Trophoblast cell (in vitro differentiated cells and primary cell): ENCODE measurements around the gene POU2AF1.

Source experiments
- DNase-seq, 2 donors: peaks; one replicate each; pipeline ENCODE4 v3.0.0-alpha.2; 2016
- H2AFZ ChIP-seq: 2 replicates; pipeline ENCODE4 v1.6.1; 2013; ENCODE audit warnings: low read length, moderate library complexity, mild to moderate bottlenecking; ENCODE audit not compliant: insufficient read depth, poor library complexity
- H2AK5ac ChIP-seq: 2 replicates; pipeline ENCODE4 v1.6.1; 2013; ENCODE audit warnings: mild to moderate bottlenecking, low read length
- H2BK120ac ChIP-seq: 2 replicates; pipeline ENCODE4 v1.6.1; 2013; ENCODE audit warnings: low read length, mild to moderate bottlenecking, moderate library complexity; ENCODE audit not compliant: insufficient read depth, poor library complexity
- H2BK12ac ChIP-seq: 2 replicates; pipeline ENCODE4 v1.6.1; 2013; ENCODE audit warnings: mild to moderate bottlenecking, low read length, moderate library complexity
- H2BK5ac ChIP-seq: 2 replicates; pipeline ENCODE4 v1.6.1; 2013; ENCODE audit warnings: low read length, low read depth, moderate library complexity, mild to moderate bottlenecking; ENCODE audit not compliant: poor library complexity
- H3K14ac ChIP-seq: 2 replicates; pipeline ENCODE4 v1.6.1; 2013; ENCODE audit warnings: mild to moderate bottlenecking, low read length
- H3K18ac ChIP-seq: 2 replicates; pipeline ENCODE4 v1.6.1; 2013; ENCODE audit warnings: mild to moderate bottlenecking, low read length
- H3K23ac ChIP-seq: 2 replicates; pipeline ENCODE4 v1.6.1; 2013; ENCODE audit warnings: low read length
- H3K27ac ChIP-seq: 2 replicates; pipeline ENCODE4 v1.5.1; 2013; ENCODE audit warnings: low read depth, mild to moderate bottlenecking, inconsistent platforms, low read length, moderate library complexity
- H3K27me3 ChIP-seq: 2 replicates; pipeline ENCODE4 v1.6.1; 2013; ENCODE audit warnings: inconsistent platforms, mild to moderate bottlenecking, low read length, moderate library complexity; ENCODE audit not compliant: insufficient read depth
- H3K36me3 ChIP-seq, 2 experiments: 1 replicate in 1 of 2; 2 replicates in 1 of 2; pipeline ENCODE4 v1.6.1; 2013; ENCODE audit warnings: low read length in 2 of 2, mild to moderate bottlenecking in 2 of 2, moderate library complexity in 1 of 2; ENCODE audit not compliant: insufficient read depth in 2 of 2, control insufficient read depth in 1 of 2
- H3K4ac ChIP-seq: 2 replicates; pipeline ENCODE4 v1.6.1; 2013; ENCODE audit warnings: low read depth, mild to moderate bottlenecking, low read length, moderate library complexity
- H3K4me1 ChIP-seq, 2 experiments: 1 replicate in 1 of 2; 2 replicates in 1 of 2; pipeline ENCODE4 v1.6.1; 2013; ENCODE audit warnings: low read length in 2 of 2, mild to moderate bottlenecking in 2 of 2, moderate library complexity in 1 of 2; ENCODE audit not compliant: insufficient read depth in 2 of 2, control insufficient read depth in 1 of 2
- H3K4me2 ChIP-seq: 2 replicates; pipeline ENCODE4 v1.6.1; 2013; ENCODE audit warnings: inconsistent platforms, mild to moderate bottlenecking, low read length, moderate library complexity
- H3K4me3 ChIP-seq: 2 replicates; pipeline ENCODE4 v1.5.1; 2013; ENCODE audit warnings: mild to moderate bottlenecking, low read depth, low read length, inconsistent platforms
- H3K79me1 ChIP-seq: one replicate; pipeline ENCODE4 v1.6.1; 2013; ENCODE audit warnings: low read length
- H3K79me2 ChIP-seq: 2 replicates; pipeline ENCODE4 v1.6.1; 2013; ENCODE audit warnings: low read length, mild to moderate bottlenecking; ENCODE audit not compliant: control insufficient read depth, insufficient read depth, poor library complexity
- H3K9ac ChIP-seq: 2 replicates; pipeline ENCODE4 v1.6.1; 2013; ENCODE audit warnings: mild to moderate bottlenecking, low read length
- H3K9me3 ChIP-seq: 2 replicates; pipeline ENCODE4 v1.6.1; 2013; ENCODE audit warnings: low read depth, mild to moderate bottlenecking, control low read depth, inconsistent platforms, low read length; ENCODE audit not compliant: insufficient read depth
- H4K12ac ChIP-seq: 2 replicates; pipeline ENCODE4 v1.6.1; 2013; ENCODE audit warnings: low read depth, mild to moderate bottlenecking, low read length, moderate library complexity
- H4K8ac ChIP-seq: 2 replicates; pipeline ENCODE4 v1.6.1; 2013; ENCODE audit warnings: low read depth, mild to moderate bottlenecking, low read length, moderate library complexity
- H4K91ac ChIP-seq: one replicate; pipeline ENCODE4 v1.6.1; 2013; ENCODE audit warnings: low read depth, mild to moderate bottlenecking, low read length, moderate library complexity
- WGBS: extraction: QIAGEN DNeasy Blood & Tissue Kit; methylation state at CpG from one replicate; pipeline ENCODE4 v1.1.7; 2013; ENCODE audit warnings: missing lambda C conversion rate; ENCODE audit not compliant: insufficient read length, insufficient coverage; ENCODE audit errors: extremely low coverage; 5-methylcytosine and 5-hydroxymethylcytosine counted together

POU2AF1 gene

GRCh38 chr11:111357150-111358037, 21.7 kb downstream of the POU2AF1 start:
- no peak overlapping the region for H2AK5ac ChIP-seq
- no peaks in the 10 kb centered on the region for H3K36me3 ChIP-seq
- no peak overlapping the region for H4K8ac ChIP-seq
- H3K18ac ChIP-seq = no peak overlapping the region
- H3K14ac ChIP-seq = no peak overlapping the region
- peak in 1 of 2 donors; percentile 21 for DNase-seq
- H3K9me3 ChIP-seq = no peaks in the 10 kb centered on the region
- no peak overlapping the region for H2AFZ ChIP-seq
- no peak overlapping the region for H4K12ac ChIP-seq
- no peak overlapping the region for H2BK5ac ChIP-seq
- H3K9ac ChIP-seq = no peak overlapping the region
- no peak overlapping the region for H3K4me2 ChIP-seq
- H2BK12ac ChIP-seq = no peak overlapping the region
- H4K91ac ChIP-seq = no peak overlapping the region
- H3K79me1 ChIP-seq = no peaks in the 10 kb centered on the region
- no peak overlapping the region for H3K4ac ChIP-seq
- no peak overlapping the region for H3K27ac ChIP-seq
- H2BK120ac ChIP-seq = no peak overlapping the region
- H3K4me1 ChIP-seq = peaks cover 6 to 9% of the 10 kb centered on the region in 2 experiments
- no peak overlapping the region for H3K23ac ChIP-seq
- WGBS = no CpG with 5 or more reads among the region's 18 CpGs
- H3K79me2 ChIP-seq = no peaks in the 10 kb centered on the region
- no peaks in the 10 kb centered on the region for H3K27me3 ChIP-seq
- H3K4me3 ChIP-seq = no peak overlapping the region

GRCh38 chr11:111356660-111357048, 22.4 kb downstream of the POU2AF1 start:
- peaks cover 6 to 9% of the 10 kb centered on the region in 2 experiments for H3K4me1 ChIP-seq
- H3K36me3 ChIP-seq = no peaks in the 10 kb centered on the region
- no peak overlapping the region for H3K14ac ChIP-seq
- H3K4ac ChIP-seq = no peak overlapping the region
- H2BK12ac ChIP-seq = no peak overlapping the region
- H2AK5ac ChIP-seq = no peak overlapping the region
- H3K18ac ChIP-seq = no peak overlapping the region
- no peaks in the 10 kb centered on the region for H3K9me3 ChIP-seq
- H3K4me3 ChIP-seq = no peak overlapping the region
- H3K4me2 ChIP-seq = no peak overlapping the region
- H3K27ac ChIP-seq = no peak overlapping the region
- no peaks in the 10 kb centered on the region for H3K79me1 ChIP-seq
- no peak overlapping the region for H4K91ac ChIP-seq
- no peak overlapping the region for H4K12ac ChIP-seq
- no peaks in the 10 kb centered on the region for H3K79me2 ChIP-seq
- H2BK120ac ChIP-seq = no peak overlapping the region
- H3K27me3 ChIP-seq = no peaks in the 10 kb centered on the region
- DNase-seq = no peak
- no peak overlapping the region for H2BK5ac ChIP-seq
- H2AFZ ChIP-seq = no peak overlapping the region
- H3K9ac ChIP-seq = no peak overlapping the region
- H4K8ac ChIP-seq = no peak overlapping the region
- H3K23ac ChIP-seq = no peak overlapping the region
- whole genome bisulfite sequencing = no CpG with 5 or more reads among the region's 3 CpGs

GRCh38 chr11:111355956-111356659, 23.0 kb downstream of the POU2AF1 start:
- no peak overlapping the region for H2BK120ac ChIP-seq
- WGBS = no CpG with 5 or more reads among the region's 5 CpGs
- H3K36me3 ChIP-seq = no peaks in the 10 kb centered on the region
- H4K12ac ChIP-seq = no peak overlapping the region
- H2AK5ac ChIP-seq = no peak overlapping the region
- no peaks in the 10 kb centered on the region for H3K79me2 ChIP-seq
- no peak overlapping the region for H3K14ac ChIP-seq
- DNase-seq = no peak
- H2BK12ac ChIP-seq = no peak overlapping the region
- H4K8ac ChIP-seq = no peak overlapping the region
- no peaks in the 10 kb centered on the region for H3K9me3 ChIP-seq
- no peaks in the 10 kb centered on the region for H3K27me3 ChIP-seq
- H3K18ac ChIP-seq = no peak overlapping the region
- peaks cover 6 to 13% of the 10 kb centered on the region in 2 experiments for H3K4me1 ChIP-seq
- H3K27ac ChIP-seq = no peak overlapping the region
- no peak overlapping the region for H3K9ac ChIP-seq
- H3K79me1 ChIP-seq = no peaks in the 10 kb centered on the region
- no peak overlapping the region for H2AFZ ChIP-seq
- no peak overlapping the region for H4K91ac ChIP-seq
- H3K23ac ChIP-seq = no peak overlapping the region
- H3K4me3 ChIP-seq = no peak overlapping the region
- H3K4ac ChIP-seq = no peak overlapping the region
- H3K4me2 ChIP-seq = no peak overlapping the region
- H2BK5ac ChIP-seq = no peak overlapping the region

- Histone ChIP-seq H2AFZ (no peak overlapping the region), H3K36me3 (no peaks in the 10 kb centered on the region), H3K27me3 (no peaks in the 10 kb centered on the region), H3K4me3 (no peak overlapping the region), H4K8ac (no peak overlapping the region), H4K12ac (no peak overlapping the region), H3K4me1 (peaks cover 3 to 12% of the 10 kb centered on the region in 2 experiments), H3K27ac (no peak overlapping the region), H4K91ac (no peak overlapping the region), H3K79me1 (no peaks in the 10 kb centered on the region), H2BK12ac (no peak overlapping the region), H2AK5ac (no peak overlapping the region), H3K4ac (no peak overlapping the region), H3K18ac (no peak overlapping the region), H2BK120ac (no peak overlapping the region), H3K23ac (no peak overlapping the region), H3K9ac (no peak overlapping the region), H3K79me2 (no peaks in the 10 kb centered on the region), H2BK5ac (no peak overlapping the region), H3K14ac (no peak overlapping the region), H3K4me2 (no peak overlapping the region), H3K9me3 (no peaks in the 10 kb centered on the region)
- no CpG with 5 or more reads among the region's 5 CpGs for WGBS
- DNase-seq = no peak
Measured at GRCh38 chr11:111355101-111355500, 24.0 kb downstream of the POU2AF1 start.
